Left colon (tissue), 2 donors: ENCODE results near the gene HPX. TPM values are rescaled to one million over a fixed set of nuclear protein-coding genes. Genes with fewer than 3 reads are reported as not detected.
"Not testable (repeated sequence)": the region's sequence is repeated elsewhere in the genome, so short reads cannot be mapped to it uniquely, and the experiment has no call there.

ENCODE experiments used
- ATAC-seq: fragments of 200-7000 bp; cut with Tn5 transposase; one replicate; pipeline ENCODE4 v1.9.1; 2020; ENCODE audit warnings: mild to moderate bottlenecking, moderate library complexity
- DNase-seq, 2 donors: peaks; one replicate each; pipeline ENCODE4 v3.0.0-alpha.2; 2020
- intact Hi-C, 2 donors: fragments of 100-400 bp; cut with DNase I in 1 of 2; cut with micrococcal nuclease in 1 of 2; formaldehyde crosslinking; loops; one replicate each; pipeline versions ENCODE4 v1.11.2 to v1.14.0; 2022; cut with DNase I, micrococcal nuclease
- total RNA-seq, 2 donors: library from RNA; stranded (reverse); fragmentation: NEBNext Ultra II Directional; extraction: Animal tissue kit (Norgen Biotek cat#: 25700); gene quantifications; one replicate each; pipeline ENCODE4 v1.2.1, GENCODE V29; 2021
- donor health status: DM: no; HTN: no; CAD: no.
- donor health status: DM: yes; HTN: yes; CAD: no.

The HPX gene
- total RNA-seq, 2 donors from 2014 or later: 2.4 to 2.5 TPM

DNA sequence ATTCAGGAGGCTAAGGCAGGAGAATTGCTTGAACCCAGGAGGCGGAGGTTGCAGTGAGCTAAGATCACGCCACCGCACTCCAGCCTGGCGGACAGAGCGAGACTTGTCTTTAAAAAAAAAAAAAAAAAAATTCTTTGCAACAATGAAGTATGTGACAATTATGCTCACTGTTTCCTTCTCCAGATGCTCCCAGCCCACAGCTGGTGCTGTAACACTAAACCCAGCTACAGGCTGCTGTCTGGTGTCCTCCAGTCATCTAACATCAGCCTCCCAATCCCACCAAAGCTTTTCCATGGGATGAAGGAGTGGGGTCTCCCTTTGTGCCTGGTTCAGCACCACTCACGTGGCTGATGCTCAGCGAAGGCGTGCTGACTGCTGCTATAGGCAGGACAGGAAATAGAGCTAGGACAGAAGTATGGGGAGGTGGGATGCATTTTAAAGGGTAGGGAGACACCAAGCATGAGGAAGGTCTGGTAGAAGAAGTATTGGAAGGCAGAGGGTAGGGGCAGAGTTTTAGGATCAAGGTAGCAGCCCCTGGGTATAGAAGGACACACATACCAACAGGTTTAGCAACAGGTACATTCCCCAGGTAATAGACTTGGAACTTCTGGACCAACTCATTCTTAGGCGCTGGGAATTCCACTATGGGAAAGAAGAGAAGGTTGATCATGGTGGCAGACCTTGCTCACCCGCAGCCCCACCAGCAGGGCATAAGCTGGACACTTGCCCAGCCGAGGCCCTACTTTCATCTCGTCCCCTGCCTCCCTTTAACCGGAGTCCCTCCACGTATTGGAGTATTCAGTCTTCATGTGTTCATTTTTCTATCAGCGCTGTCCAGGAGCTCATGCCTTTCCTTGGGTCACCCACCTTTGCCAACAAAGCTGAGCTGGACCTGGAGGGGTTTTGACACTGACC lies 40.1 kb downstream of the HPX start:
- no peak for ATAC-seq
- intact Hi-C loops: no loop called here
- DNase-seq: no peak

GRCh38 chr11:6397636-6398035 lies 43.2 kb downstream of the HPX start:
- ATAC-seq (no peak), DNase-seq (no peak)
- intact Hi-C loops: no loop called here

GRCh38 chr11:6397156-6397555 lies 43.6 kb downstream of the HPX start:
- intact Hi-C loops: no loop called here
- DNase-seq (no peak), ATAC-seq (no peak)

- ATAC-seq (no peak), DNase-seq (no peak)
- intact Hi-C loops: no loop called here
Measured at GRCh38 chr11:6395470-6396060, 45.2 kb downstream of the HPX start.

- ATAC-seq (no peak), DNase-seq (no peak)
- intact Hi-C loops: no loop called here
Measured at GRCh38 chr11:6393989-6394670, 46.7 kb downstream of the HPX start.

DNA sequence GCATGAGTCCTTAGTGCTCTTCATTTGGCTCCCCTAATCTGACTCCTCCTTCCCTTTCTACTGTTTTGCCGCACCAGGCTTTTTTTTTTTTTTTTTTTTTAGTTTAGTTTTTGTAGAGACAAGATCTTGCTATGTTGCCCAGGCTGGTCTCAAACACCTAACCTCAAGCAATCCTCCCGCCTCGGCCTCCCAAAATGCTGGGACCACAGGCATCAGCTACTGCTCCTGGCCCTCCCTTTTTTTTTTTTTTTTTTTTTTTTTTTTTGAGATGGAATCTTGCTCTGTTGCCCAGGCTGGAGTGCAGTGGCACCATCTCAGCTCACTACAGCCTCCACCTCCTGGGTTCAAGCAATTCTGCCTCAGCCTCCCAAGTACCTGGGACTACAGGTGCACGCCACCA lies 48.5 kb downstream of the HPX start:
- intact Hi-C loops, ATAC-seq, DNase-seq: not testable (repeated sequence)

- no peak for ATAC-seq
- DNase-seq: no peak
- intact Hi-C loops: no loop called here
Measured at GRCh38 chr11:6391537-6392134, 49.2 kb downstream of the HPX start.

GRCh38 chr11:6390718-6391469 lies 49.9 kb downstream of the HPX start:
- no peak for ATAC-seq
- no peak for DNase-seq
- intact Hi-C loops: no loop called here

DNA sequence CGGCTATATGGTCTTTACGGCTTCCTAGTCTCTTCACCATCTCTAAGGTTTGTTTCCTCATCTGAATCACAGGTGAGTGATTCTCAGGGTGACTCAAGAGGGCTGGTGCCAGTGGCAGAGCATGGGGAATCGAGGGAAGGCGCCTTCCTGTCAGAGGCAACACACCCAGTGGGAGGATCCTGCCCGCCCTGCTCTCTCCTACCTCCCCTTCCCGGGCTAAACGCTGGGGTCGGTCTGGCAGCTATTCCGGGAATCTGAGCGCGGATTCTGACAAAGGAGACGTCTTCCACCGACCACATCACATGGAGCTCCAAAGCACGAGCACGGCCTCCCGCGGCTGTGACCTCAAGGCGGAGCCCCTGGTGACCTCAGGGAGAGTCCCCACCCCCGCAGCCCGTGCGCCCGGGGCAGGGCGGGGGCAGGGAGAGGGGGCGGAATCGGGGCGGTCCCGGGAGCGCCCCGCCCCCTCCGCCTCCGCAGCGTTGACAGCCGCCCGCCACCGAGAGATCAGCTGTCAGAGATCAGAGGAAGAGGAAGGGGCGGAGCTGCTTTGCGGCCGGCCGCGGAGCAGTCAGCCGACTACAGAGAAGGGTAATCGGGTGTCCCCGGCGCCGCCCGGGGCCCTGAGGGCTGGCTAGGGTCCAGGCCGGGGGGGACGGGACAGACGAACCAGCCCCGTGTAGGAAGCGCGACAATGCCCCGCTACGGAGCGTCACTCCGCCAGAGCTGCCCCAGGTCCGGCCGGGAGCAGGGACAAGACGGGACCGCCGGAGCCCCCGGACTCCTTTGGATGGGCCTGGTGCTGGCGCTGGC lies 50.7 kb downstream of the HPX start, which contains the start of gene SMPD1:
TSS of gene SMPD1 (plus strand) at position 570 of the 813 bp plus-strand sequence. CDS start at position 695, 125 bp downstream.
- ATAC-seq (peak; percentile 93), DNase-seq (peak; percentile 95 to 96)
- intact Hi-C loops: loop anchor here (10.0 kb wide), 2 partner anchors 55 to 225 kb away; partner anchors contain the start of genes HPX (in 1 of the 2), TAF10 (in 1 of the 2) and TPP1 (in 1 of the 2)

DNA sequence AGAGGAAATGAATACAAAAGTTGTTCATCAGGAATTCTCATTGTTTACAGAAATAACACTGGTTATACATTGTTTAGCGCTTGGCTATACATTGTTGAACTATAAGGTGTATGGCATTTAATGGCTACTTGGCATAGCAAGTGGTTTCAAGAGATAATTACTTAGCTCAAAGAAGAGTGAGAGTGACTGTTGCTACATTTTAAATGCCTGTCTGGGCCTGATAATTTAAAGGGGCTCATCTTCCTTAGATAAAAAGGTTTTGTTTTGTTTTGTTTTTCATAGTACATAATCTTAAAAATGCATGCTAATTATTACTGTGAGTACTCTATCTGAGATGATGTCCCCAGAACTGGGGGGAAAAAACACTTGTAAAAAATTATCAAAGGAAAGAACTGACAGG lies 52.0 kb downstream of the HPX start:
- intact Hi-C loops: loop anchor here (10.0 kb wide), 2 partner anchors 56 to 226 kb away; partner anchors contain the start of genes HPX (in 1 of the 2), TAF10 (in 1 of the 2) and TPP1 (in 1 of the 2)
- no peak for ATAC-seq
- DNase-seq: no peak

- intact Hi-C loops: loop anchor here (10.0 kb wide), 2 partner anchors 57 to 227 kb away; partner anchors contain the start of genes HPX (in 1 of the 2), TAF10 (in 1 of the 2) and TPP1 (in 1 of the 2)
- ATAC-seq: peak; percentile 29
- no peak for DNase-seq
Measured at GRCh38 chr11:6387811-6388599, 52.8 kb downstream of the HPX start.

DNA sequence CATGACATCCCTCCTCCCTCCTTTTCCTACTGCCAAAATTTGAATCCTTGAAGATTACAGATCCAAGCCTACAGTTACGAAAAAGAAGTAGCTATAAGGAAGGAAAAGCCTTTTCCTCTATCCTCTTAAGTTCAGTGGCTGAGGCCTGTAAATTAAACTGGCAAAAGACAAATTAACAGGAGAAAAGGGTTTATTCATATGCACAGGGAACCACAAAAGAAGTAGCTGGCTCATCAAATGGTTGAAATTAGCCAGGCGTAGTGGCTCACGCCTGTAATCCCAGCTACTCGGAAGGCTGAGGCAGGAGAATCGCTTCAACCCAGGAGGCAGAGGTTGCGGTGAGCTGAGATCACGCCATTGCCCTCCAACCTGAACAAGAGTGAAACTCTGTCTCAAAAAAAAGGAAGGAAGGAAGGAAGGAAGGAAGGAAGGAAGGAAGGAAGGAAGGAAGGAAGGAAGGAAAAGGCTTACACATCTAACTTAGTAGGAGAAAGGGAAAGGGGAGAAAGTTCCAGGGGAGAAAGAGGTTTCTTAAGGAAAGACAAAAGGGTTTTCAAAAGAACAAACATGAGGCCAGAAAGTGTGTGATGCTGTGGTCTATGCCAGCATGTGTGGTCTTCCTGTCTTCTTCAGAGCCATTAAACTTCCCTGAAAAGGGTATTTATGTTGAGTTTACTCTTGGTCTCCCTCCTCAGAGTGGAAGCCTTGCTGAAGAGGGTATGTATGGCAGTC lies 55.6 kb downstream of the HPX start:
- DNase-seq (no peak), ATAC-seq (no peak)
- intact Hi-C loops: loop anchor here (10.0 kb wide), 2 partner anchors 60 to 230 kb away; partner anchors contain the start of genes HPX (in 1 of the 2), TAF10 (in 1 of the 2) and TPP1 (in 1 of the 2)
